NCI-H82 treated with DMSO at 0.1 percent for 48 hours (cell line): ENCODE measurements around the gene IL1RN.

Source experiments
- DNase-seq: peaks from one replicate; lab custom pipeline; 2025; ENCODE audit not compliant: unreplicated experiment; lab: John Stamatoyannopoulos, UW

IL1RN gene

GRCh38 chr2:113103277-113103676, 24.1 kb upstream of the IL1RN start:
- no peak for DNase-seq

- no peak for DNase-seq
These were observed 23.3 kb upstream of the IL1RN start for GRCh38 chr2:113104054-113104611.

GRCh38 chr2:113105047-113105785, 22.2 kb upstream of the IL1RN start:
- no peak for DNase-seq

GRCh38 chr2:113111121-113111520, 16.3 kb upstream of the IL1RN start:
- no peak for DNase-seq

- no peak for DNase-seq
These were observed 15.5 kb upstream of the IL1RN start for GRCh38 chr2:113111823-113112287.

GRCh38 chr2:113112441-113112840, 15.0 kb upstream of the IL1RN start:
- DNase-seq, result no peak

GRCh38 chr2:113112871-113113270, 14.5 kb upstream of the IL1RN start:
- DNase-seq, result no peak

GRCh38 chr2:113113807-113114206, 13.6 kb upstream of the IL1RN start:
- no peak for DNase-seq

GRCh38 chr2:113114224-113114945, 13.0 kb upstream of the IL1RN start:
- DNase-seq, result no peak

- no peak for DNase-seq
These were observed 12.4 kb upstream of the IL1RN start for GRCh38 chr2:113114996-113115395.

GRCh38 chr2:113116100-113116958, 11.1 kb upstream of the IL1RN start:
- no peak for DNase-seq

GRCh38 chr2:113117541-113118262, 9.7 kb upstream of the IL1RN start:
- DNase-seq, result no peak

- no peak for DNase-seq
These were observed 9.1 kb upstream of the IL1RN start for GRCh38 chr2:113118263-113118657.

- no peak for DNase-seq
These were observed 8.3 kb upstream of the IL1RN start for GRCh38 chr2:113119111-113119510.

GRCh38 chr2:113120861-113121260, 6.5 kb upstream of the IL1RN start:
- DNase-seq, result no peak

- no peak for DNase-seq
These were observed 5.0 kb upstream of the IL1RN start for GRCh38 chr2:113122364-113122763.

- no peak for DNase-seq
These were observed 3.7 kb upstream of the IL1RN start for GRCh38 chr2:113123726-113124125.

- no peak for DNase-seq
These were observed 3.0 kb upstream of the IL1RN start for GRCh38 chr2:113124181-113124961.

GRCh38 chr2:113124984-113125855, 2.2 kb upstream of the IL1RN start:
- no peak for DNase-seq
